ENCODE data around the gene NPRL2. TPM values are rescaled to one million over a fixed set of nuclear protein-coding genes. Genes with fewer than 3 reads are reported as not detected.
A peak's percentile ranks its signal among the peaks of the same experiment; 100 is the strongest.

NPRL2 gene
- total and polyA plus RNA-seq, 2 of the 13 experiments (the other 11 are each of a cell fraction or from before 2014, with no cell fraction given) = 30.6 to 51.4 TPM

- TF ChIP-seq YY1 (IDR thresholded peaks at IDR 0.05; ENCODE audit: insufficient read depth, insufficient replicate concordance, low read depth, low read length) = peak; percentile 61
- no peak for TF ChIP-seq SOX13 (IDR thresholded peaks at IDR 0.05)
- TF ChIP-seq SOX13 (CRISPR knock-in tag; conservative IDR thresholded peaks at IDR 0.05 in 1 of 2, IDR thresholded peaks at IDR 0.05 in 1 of 2) = 0 out of 4 replicates have a peak, but pooled peaks of 1 of the 2 experiments have one; percentile 18
- peak; percentile 38; the same call in 1 of the 2 replicates for TF ChIP-seq NRL (CRISPR knock-in tag; IDR thresholded peaks at IDR 0.05; ENCODE audit: borderline replicate concordance)
- no peak for TF ChIP-seq ZFYVE20 (CRISPR knock-in tag; IDR thresholded peaks at IDR 0.05; ENCODE audit: borderline replicate concordance, low read depth)
- peak; percentile 43; the same call in 1 of the 2 replicates for TF ChIP-seq ZNF615 (CRISPR knock-in tag; IDR thresholded peaks at IDR 0.05; ENCODE audit: borderline replicate concordance)
- 0 out of 2 replicates have a peak, but pooled peaks have one; percentile 53 for TF ChIP-seq ELF4 (CRISPR knock-in tag; IDR thresholded peaks at IDR 0.05; ENCODE audit: borderline replicate concordance)
- peak; percentile 93 for TF ChIP-seq RBFOX2 (IDR thresholded peaks at IDR 0.05; ENCODE audit: low read depth, low read length)
- TF ChIP-seq TARDBP (CRISPR knock-in tag; IDR thresholded peaks at IDR 0.05) = no peak
- TF ChIP-seq NR2C2 (CRISPR knock-in tag; IDR thresholded peaks at IDR 0.05; ENCODE audit: borderline replicate concordance) = peak; percentile 47; the same call in 1 of the 2 replicates
- peak; percentile 40; the same call in 1 of the 2 replicates for TF ChIP-seq FOXP4 (CRISPR knock-in tag; IDR thresholded peaks at IDR 0.05)
- TF ChIP-seq RXRB (CRISPR knock-in tag; IDR thresholded peaks at IDR 0.05; ENCODE audit: borderline replicate concordance) = peak; percentile 17; the same call in 1 of the 2 replicates
- peak; percentile 20; the same call in 1 of the 2 replicates for TF ChIP-seq FOXA3 (CRISPR knock-in tag; IDR thresholded peaks at IDR 0.05)
- peak; percentile 85 for TF ChIP-seq RFXAP (CRISPR knock-in tag; IDR thresholded peaks at IDR 0.05; ENCODE audit: borderline replicate concordance)
- peak; percentile 57; the same call in 1 of the 2 replicates for TF ChIP-seq SIN3B (IDR thresholded peaks at IDR 0.05; ENCODE audit: low read length)
- TF ChIP-seq ZNF883 (CRISPR knock-in tag; IDR thresholded peaks at IDR 0.05; ENCODE audit: not compliant biosample characterization) = peak; percentile 52
- peak; percentile 44 for TF ChIP-seq MED1 (CRISPR knock-in tag; IDR thresholded peaks at IDR 0.05)
- peak; percentile 82 for TF ChIP-seq CREB1 (IDR thresholded peaks at IDR 0.05)
- TF ChIP-seq CREB1 (CRISPR knock-in tag; IDR thresholded peaks at IDR 0.05) = peak; percentile 93
- TF ChIP-seq HMGXB3 (CRISPR knock-in tag; IDR thresholded peaks at IDR 0.05; ENCODE audit: borderline replicate concordance) = peak; percentile 82; the same call in 1 of the 2 replicates
- TF ChIP-seq NFYC (CRISPR knock-in tag; IDR thresholded peaks at IDR 0.05) = peak; percentile 96
- peak; percentile 92 for TF ChIP-seq ELF1 (CRISPR knock-in tag; IDR thresholded peaks at IDR 0.05)
Measured at GRCh38 chr3:50327943-50328691, 22.5 kb downstream of the NPRL2 start, which contains the start of gene TUSC2 (continued).

Data from HepG2 (cell line).